Mesendoderm (in vitro differentiated cells): ENCODE measurements around the gene MPDZ.

ENCODE experiments used
- DNase-seq: peaks from one replicate; pipeline ENCODE4 v3.0.0; 2013
- H2AK5ac ChIP-seq: 2 replicates; pipeline ENCODE4 v1.6.1; 2013; ENCODE audit warnings: low read length, inconsistent platforms
- H2BK120ac ChIP-seq: 2 replicates; pipeline ENCODE4 v1.6.1; 2013; ENCODE audit warnings: low read depth, mild to moderate bottlenecking, low read length, moderate library complexity, mixed read lengths
- H2BK15ac ChIP-seq: replicated peaks from 2 replicates; pipeline ENCODE4 v1.6.1; 2013; ENCODE audit warnings: low read depth, mild to moderate bottlenecking, moderate library complexity
- H2BK5ac ChIP-seq: 2 replicates; pipeline ENCODE4 v1.6.1; 2013; ENCODE audit warnings: low read length, inconsistent platforms
- H3K18ac ChIP-seq: 2 replicates; pipeline ENCODE4 v1.6.1; 2013; ENCODE audit warnings: mild to moderate bottlenecking, low read length, mixed read lengths
- H3K23ac ChIP-seq: one replicate; pipeline ENCODE4 v1.6.1; 2013; ENCODE audit warnings: low read length
- H3K27ac ChIP-seq: 2 replicates; pipeline ENCODE4 v1.5.1; 2013; ENCODE audit warnings: low read depth, mild to moderate bottlenecking, inconsistent platforms, low read length, moderate library complexity
- H3K27me3 ChIP-seq: 2 replicates; pipeline ENCODE4 v1.6.1; 2013; ENCODE audit warnings: low read length, control low read depth, mild to moderate bottlenecking, inconsistent platforms; ENCODE audit not compliant: insufficient read depth, poor library complexity
- H3K36me3 ChIP-seq: 2 replicates; pipeline ENCODE4 v1.6.1; 2013; ENCODE audit warnings: low read length, inconsistent platforms; ENCODE audit not compliant: control insufficient read depth, insufficient read depth
- H3K4ac ChIP-seq: one replicate; pipeline ENCODE4 v1.6.1; 2013; ENCODE audit warnings: low read depth, mild to moderate bottlenecking, low read length, moderate library complexity
- H3K4me1 ChIP-seq: 2 replicates; pipeline ENCODE4 v1.6.1; 2013; ENCODE audit warnings: low read depth, low read length, inconsistent platforms; ENCODE audit not compliant: control insufficient read depth
- H3K4me2 ChIP-seq: 2 replicates; pipeline ENCODE4 v1.6.1; 2013; ENCODE audit warnings: low read length
- H3K4me3 ChIP-seq: 2 replicates; pipeline ENCODE4 v1.5.1; 2013; ENCODE audit warnings: mild to moderate bottlenecking, low read length
- H3K56ac ChIP-seq: one replicate; pipeline ENCODE4 v1.6.1; 2013; ENCODE audit warnings: low read length
- H3K79me1 ChIP-seq: 2 replicates; pipeline ENCODE4 v1.6.1; 2013; ENCODE audit warnings: low read length, inconsistent platforms
- H3K79me2 ChIP-seq: 2 replicates; pipeline ENCODE4 v1.6.1; 2013; ENCODE audit warnings: mild to moderate bottlenecking, low read length; ENCODE audit not compliant: control insufficient read depth, insufficient read depth
- H3K9ac ChIP-seq: 2 replicates; pipeline ENCODE4 v1.6.1; 2013; ENCODE audit warnings: low read length, inconsistent platforms
- H4K5ac ChIP-seq: one replicate; pipeline ENCODE4 v1.6.1; 2013; ENCODE audit warnings: low read length
- H4K8ac ChIP-seq: one replicate; pipeline ENCODE4 v1.6.1; 2013; ENCODE audit warnings: low read depth, mild to moderate bottlenecking, control low read depth, low read length, moderate library complexity
- WGBS: extraction: QIAGEN DNeasy Blood & Tissue Kit; methylation state at CpG from one replicate; pipeline ENCODE4 v1.1.7; 2013; ENCODE audit warnings: low lambda C conversion rate, missing lambda C conversion rate; ENCODE audit not compliant: insufficient coverage; ENCODE audit errors: extremely low coverage; 5-methylcytosine and 5-hydroxymethylcytosine counted together

MPDZ gene

GRCh38 chr9:13270734-13271133, 8.8 kb downstream of the MPDZ start:
- H2BK120ac ChIP-seq = no peak overlapping the region
- H3K9ac ChIP-seq = no peak overlapping the region
- H3K27ac ChIP-seq = no peak overlapping the region
- no peak overlapping the region for H3K23ac ChIP-seq
- no peak overlapping the region for H4K8ac ChIP-seq
- no peak overlapping the region for H3K4ac ChIP-seq
- H4K5ac ChIP-seq = no peak overlapping the region
- H2BK5ac ChIP-seq = no peak overlapping the region
- peaks cover 16% of the 10 kb centered on the region for H3K79me2 ChIP-seq
- no peak overlapping the region for H3K4me2 ChIP-seq
- no peak overlapping the region for H3K4me3 ChIP-seq
- no peak overlapping the region for H2BK15ac ChIP-seq
- H3K56ac ChIP-seq = no peak overlapping the region
- no peak overlapping the region for H3K18ac ChIP-seq
- no peak for DNase-seq
- no peaks in the 10 kb centered on the region for H3K27me3 ChIP-seq
- H3K4me1 ChIP-seq = no peaks in the 10 kb centered on the region
- H3K36me3 ChIP-seq = no peaks in the 10 kb centered on the region
- no peak overlapping the region for H2AK5ac ChIP-seq
- H3K79me1 ChIP-seq = peaks cover 8% of the 10 kb centered on the region
- no CpG with 5 or more reads among the region's 1 CpG for WGBS

GRCh38 chr9:13269589-13270452, 9.7 kb downstream of the MPDZ start:
- H3K4me3 ChIP-seq = no peak overlapping the region
- H3K4me2 ChIP-seq = no peak overlapping the region
- no CpG with 5 or more reads among the region's 6 CpGs for WGBS
- no peak overlapping the region for H4K8ac ChIP-seq
- DNase-seq = no peak
- H3K36me3 ChIP-seq = no peaks in the 10 kb centered on the region
- no peak overlapping the region for H3K18ac ChIP-seq
- H2BK5ac ChIP-seq = no peak overlapping the region
- no peak overlapping the region for H3K27ac ChIP-seq
- H3K9ac ChIP-seq = no peak overlapping the region
- no peaks in the 10 kb centered on the region for H3K4me1 ChIP-seq
- H3K79me2 ChIP-seq = peaks cover 10% of the 10 kb centered on the region
- no peak overlapping the region for H2AK5ac ChIP-seq
- peaks cover 7% of the 10 kb centered on the region for H3K79me1 ChIP-seq
- H2BK15ac ChIP-seq = no peak overlapping the region
- no peak overlapping the region for H4K5ac ChIP-seq
- H2BK120ac ChIP-seq = no peak overlapping the region
- H3K23ac ChIP-seq = no peak overlapping the region
- no peak overlapping the region for H3K4ac ChIP-seq
- no peaks in the 10 kb centered on the region for H3K27me3 ChIP-seq
- H3K56ac ChIP-seq = no peak overlapping the region

GRCh38 chr9:13268469-13268868, 11.0 kb downstream of the MPDZ start:
- Histone ChIP-seq H3K27ac (no peak overlapping the region), H3K4me3 (no peak overlapping the region), H4K8ac (no peak overlapping the region), H3K56ac (peak overlapping the region; percentile 39), H3K4me2 (no peak overlapping the region), H2BK120ac (no peak overlapping the region), H3K79me1 (peaks cover 7% of the 10 kb centered on the region), H3K36me3 (no peaks in the 10 kb centered on the region), H2BK5ac (no peak overlapping the region), H3K23ac (no peak overlapping the region), H3K79me2 (peaks cover 9% of the 10 kb centered on the region), H3K4ac (no peak overlapping the region), H2AK5ac (no peak overlapping the region), H4K5ac (no peak overlapping the region), H3K4me1 (no peaks in the 10 kb centered on the region), H3K27me3 (no peaks in the 10 kb centered on the region), H3K9ac (no peak overlapping the region), H2BK15ac (no peak overlapping the region), H3K18ac (no peak overlapping the region)
- peak; percentile 46 for DNase-seq
- WGBS = no CpG with 5 or more reads among the region's 7 CpGs

- Histone ChIP-seq H3K27ac (no peak overlapping the region), H3K4me3 (no peak overlapping the region), H3K79me1 (peaks cover 6% of the 10 kb centered on the region), H3K79me2 (peaks cover 7% of the 10 kb centered on the region), H4K8ac (no peak overlapping the region), H3K9ac (no peak overlapping the region), H3K23ac (no peak overlapping the region), H3K27me3 (no peaks in the 10 kb centered on the region), H3K4me1 (no peaks in the 10 kb centered on the region), H2BK15ac (no peak overlapping the region), H2BK120ac (no peak overlapping the region), H3K4ac (no peak overlapping the region), H3K4me2 (no peak overlapping the region), H3K36me3 (no peaks in the 10 kb centered on the region), H2AK5ac (no peak overlapping the region), H3K56ac (no peak overlapping the region), H3K18ac (no peak overlapping the region), H2BK5ac (no peak overlapping the region), H4K5ac (no peak overlapping the region)
- no CpG with 5 or more reads among the region's 2 CpGs for WGBS
- peak; percentile 67 for DNase-seq
These were observed 11.7 kb downstream of the MPDZ start for GRCh38 chr9:13267743-13268142.

- Histone ChIP-seq H3K27ac (no peak overlapping the region), H3K36me3 (no peaks in the 10 kb centered on the region), H2BK5ac (no peak overlapping the region), H3K79me1 (peaks cover 5% of the 10 kb centered on the region), H3K27me3 (no peaks in the 10 kb centered on the region), H2BK15ac (no peak overlapping the region), H3K4me1 (no peaks in the 10 kb centered on the region), H3K9ac (no peak overlapping the region), H4K5ac (no peak overlapping the region), H2BK120ac (no peak overlapping the region), H3K79me2 (peaks cover 6% of the 10 kb centered on the region), H3K4ac (no peak overlapping the region), H3K23ac (no peak overlapping the region), H4K8ac (no peak overlapping the region), H3K4me3 (no peak overlapping the region), H3K18ac (peak overlapping the region; percentile 28), H2AK5ac (no peak overlapping the region), H3K4me2 (no peak overlapping the region), H3K56ac (no peak overlapping the region)
- WGBS = no CpG with 5 or more reads among the region's 2 CpGs
- DNase-seq = no peak
These were observed 13.3 kb downstream of the MPDZ start for GRCh38 chr9:13266167-13266566.

- H3K23ac ChIP-seq = no peak overlapping the region
- no peak overlapping the region for H3K4ac ChIP-seq
- H2BK15ac ChIP-seq = no peak overlapping the region
- H3K36me3 ChIP-seq = no peaks in the 10 kb centered on the region
- H4K5ac ChIP-seq = no peak overlapping the region
- no peak overlapping the region for H3K27ac ChIP-seq
- H4K8ac ChIP-seq = no peak overlapping the region
- no peak overlapping the region for H2BK5ac ChIP-seq
- peaks cover 5% of the 10 kb centered on the region for H3K79me1 ChIP-seq
- H3K56ac ChIP-seq = no peak overlapping the region
- H3K79me2 ChIP-seq = peaks cover 6% of the 10 kb centered on the region
- no peak overlapping the region for H3K18ac ChIP-seq
- no peak overlapping the region for H3K9ac ChIP-seq
- no peak for DNase-seq
- H3K27me3 ChIP-seq = no peaks in the 10 kb centered on the region
- H2AK5ac ChIP-seq = no peak overlapping the region
- no peak overlapping the region for H3K4me3 ChIP-seq
- H3K4me1 ChIP-seq = no peaks in the 10 kb centered on the region
- H3K4me2 ChIP-seq = no peak overlapping the region
- no peak overlapping the region for H2BK120ac ChIP-seq
These were observed 14.7 kb downstream of the MPDZ start for GRCh38 chr9:13264788-13265187.
